GM12865 (cell line): ENCODE results near the gene ALDH3B2.

Experiments used
- DNase-seq: peaks from one replicate; pipeline ENCODE4 v3.0.0; 2010; ENCODE audit warnings: low read depth
- H3K4me3 ChIP-seq: 2 replicates; pipeline ENCODE4 v1.5.1; 2011; ENCODE audit warnings: mild to moderate bottlenecking, low read depth, low read length, control low read depth
- TF ChIP-seq, protein P1 (sequence below): IDR thresholded peaks from 2 replicates; pipeline ENCODE4 v1.5.1; 2011; ENCODE audit warnings: low read length, control low read depth, low read depth, inconsistent platforms; ENCODE audit not compliant: insufficient read depth; ENCODE audit errors: missing control alignments

Gene ALDH3B2

DNA sequence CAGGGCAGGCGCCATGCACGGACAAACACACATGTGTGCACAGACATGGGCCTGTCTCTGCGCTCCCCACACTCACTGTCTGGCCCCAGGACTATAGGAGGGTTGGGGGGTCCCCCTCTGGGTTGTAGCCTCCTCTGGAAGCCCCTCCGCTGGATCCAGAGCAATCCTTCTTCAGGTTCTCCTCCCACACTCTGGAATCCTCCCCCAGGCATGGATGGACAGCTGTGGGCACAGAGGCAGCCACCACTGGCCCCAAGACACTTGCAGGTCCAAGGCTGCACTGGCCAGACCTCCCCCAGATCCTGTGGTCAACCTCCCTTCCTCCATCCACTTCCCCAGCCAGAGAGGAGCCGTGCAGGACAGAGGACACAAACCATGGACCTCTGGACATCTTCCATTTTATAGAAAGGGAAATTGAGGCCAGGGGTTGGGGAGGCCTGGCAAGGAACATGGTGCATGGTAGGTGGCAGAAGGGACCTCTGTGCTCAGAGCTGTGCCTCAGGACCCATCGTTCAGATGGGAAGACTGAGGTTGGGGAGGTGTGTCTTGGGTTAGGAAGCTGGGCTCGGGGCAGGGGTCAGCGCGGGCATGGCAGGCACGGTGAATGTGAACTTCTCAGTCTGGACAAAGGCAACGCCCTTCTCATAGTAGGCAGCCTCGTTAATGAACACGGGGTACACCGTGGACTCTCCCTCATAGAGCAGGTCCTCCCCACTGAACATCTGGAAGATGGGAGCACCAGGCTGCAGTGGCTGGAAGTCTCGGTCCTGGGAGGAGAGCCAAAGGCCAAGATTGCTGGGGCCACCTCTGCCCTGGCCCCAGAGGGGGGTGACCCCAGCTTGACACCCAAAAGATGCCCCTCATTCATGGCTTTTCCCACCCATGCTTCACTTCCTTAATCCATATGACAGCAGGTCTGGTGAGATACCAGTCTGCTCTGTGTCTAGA lies 32.0 kb downstream of the ALDH3B2 start:
- no peak for DNase-seq

DNA sequence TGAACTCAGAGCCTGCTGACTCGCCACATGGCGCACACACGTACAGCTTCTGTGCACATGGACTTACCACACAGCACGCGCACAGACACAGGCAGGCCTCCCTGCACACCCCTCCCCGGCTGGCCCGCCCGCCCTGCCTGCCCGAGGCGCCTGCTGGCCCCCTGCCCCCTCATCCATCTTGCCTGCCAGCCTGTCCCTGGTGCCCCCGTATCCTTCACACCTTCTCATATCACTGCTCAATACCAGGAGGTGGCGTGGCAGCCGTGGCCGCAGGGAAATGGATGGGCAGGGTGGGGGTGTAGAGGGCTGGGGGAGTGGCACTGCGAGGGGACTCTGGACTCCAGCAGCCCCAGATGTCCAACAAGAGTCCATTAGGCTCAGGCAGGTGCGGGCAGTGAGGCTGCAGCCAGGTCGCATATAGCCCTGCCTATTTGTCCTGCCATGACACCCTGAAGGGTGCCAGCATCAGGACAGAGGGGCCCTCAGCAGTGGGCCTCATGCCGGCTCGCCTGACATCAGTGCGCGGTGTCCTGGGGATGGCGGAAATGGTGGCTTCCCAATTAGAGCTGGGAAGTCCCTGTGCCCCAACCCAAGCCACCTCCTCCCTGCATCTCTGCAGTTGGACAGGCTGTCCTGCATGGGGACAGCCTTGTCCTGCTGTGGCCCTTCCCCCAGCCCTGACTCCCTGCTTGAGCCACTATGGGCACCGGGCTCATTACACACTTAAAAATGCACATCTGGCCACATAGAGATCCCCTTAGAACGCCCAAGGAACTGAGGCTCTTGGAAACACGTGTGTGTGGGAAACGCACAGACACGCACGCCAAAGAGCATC lies 32.9 kb downstream of the ALDH3B2 start:
- TF ChIP-seq, protein P1, sequence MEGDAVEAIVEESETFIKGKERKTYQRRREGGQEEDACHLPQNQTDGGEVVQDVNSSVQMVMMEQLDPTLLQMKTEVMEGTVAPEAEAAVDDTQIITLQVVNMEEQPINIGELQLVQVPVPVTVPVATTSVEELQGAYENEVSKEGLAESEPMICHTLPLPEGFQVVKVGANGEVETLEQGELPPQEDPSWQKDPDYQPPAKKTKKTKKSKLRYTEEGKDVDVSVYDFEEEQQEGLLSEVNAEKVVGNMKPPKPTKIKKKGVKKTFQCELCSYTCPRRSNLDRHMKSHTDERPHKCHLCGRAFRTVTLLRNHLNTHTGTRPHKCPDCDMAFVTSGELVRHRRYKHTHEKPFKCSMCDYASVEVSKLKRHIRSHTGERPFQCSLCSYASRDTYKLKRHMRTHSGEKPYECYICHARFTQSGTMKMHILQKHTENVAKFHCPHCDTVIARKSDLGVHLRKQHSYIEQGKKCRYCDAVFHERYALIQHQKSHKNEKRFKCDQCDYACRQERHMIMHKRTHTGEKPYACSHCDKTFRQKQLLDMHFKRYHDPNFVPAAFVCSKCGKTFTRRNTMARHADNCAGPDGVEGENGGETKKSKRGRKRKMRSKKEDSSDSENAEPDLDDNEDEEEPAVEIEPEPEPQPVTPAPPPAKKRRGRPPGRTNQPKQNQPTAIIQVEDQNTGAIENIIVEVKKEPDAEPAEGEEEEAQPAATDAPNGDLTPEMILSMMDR, result no peak
- DNase-seq, result no peak
- no peak overlapping the region for H3K4me3 ChIP-seq

More for the DNA sequence above, 32.0 kb downstream of the ALDH3B2 start:
- H3K4me3 ChIP-seq, result no peak overlapping the region
- TF ChIP-seq, protein P1, result no peak

DNA sequence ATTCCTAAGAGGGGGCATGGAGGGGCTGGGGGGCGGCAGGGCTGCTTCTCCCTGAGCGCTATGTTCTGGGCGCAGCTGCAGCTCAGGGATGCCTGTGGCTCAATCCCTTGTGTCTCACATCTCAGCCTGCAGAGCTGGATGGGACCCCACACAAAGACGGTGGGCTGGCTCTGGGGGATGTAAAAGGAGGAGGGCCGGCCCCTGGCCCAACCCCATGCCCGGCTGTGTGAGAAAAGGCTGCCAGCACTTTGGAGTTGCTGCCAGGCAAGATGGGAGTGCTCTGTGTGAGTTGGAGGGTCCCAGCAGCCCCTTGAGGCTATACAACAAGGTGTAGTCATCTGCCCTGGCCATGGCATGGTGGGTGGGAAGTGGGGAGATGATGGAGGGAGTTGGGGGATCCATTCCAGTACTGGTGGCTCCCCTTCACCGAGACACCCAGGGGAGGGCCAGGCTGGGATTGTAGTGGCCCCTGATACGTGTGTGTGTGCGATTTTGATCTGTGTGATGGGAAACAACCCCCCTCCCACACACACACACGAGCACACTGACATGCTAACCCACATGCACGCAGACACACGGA lies 33.6 kb downstream of the ALDH3B2 start:
- TF ChIP-seq, protein P1, result no peak
- H3K4me3 ChIP-seq, result no peak overlapping the region
- no peak for DNase-seq

DNA sequence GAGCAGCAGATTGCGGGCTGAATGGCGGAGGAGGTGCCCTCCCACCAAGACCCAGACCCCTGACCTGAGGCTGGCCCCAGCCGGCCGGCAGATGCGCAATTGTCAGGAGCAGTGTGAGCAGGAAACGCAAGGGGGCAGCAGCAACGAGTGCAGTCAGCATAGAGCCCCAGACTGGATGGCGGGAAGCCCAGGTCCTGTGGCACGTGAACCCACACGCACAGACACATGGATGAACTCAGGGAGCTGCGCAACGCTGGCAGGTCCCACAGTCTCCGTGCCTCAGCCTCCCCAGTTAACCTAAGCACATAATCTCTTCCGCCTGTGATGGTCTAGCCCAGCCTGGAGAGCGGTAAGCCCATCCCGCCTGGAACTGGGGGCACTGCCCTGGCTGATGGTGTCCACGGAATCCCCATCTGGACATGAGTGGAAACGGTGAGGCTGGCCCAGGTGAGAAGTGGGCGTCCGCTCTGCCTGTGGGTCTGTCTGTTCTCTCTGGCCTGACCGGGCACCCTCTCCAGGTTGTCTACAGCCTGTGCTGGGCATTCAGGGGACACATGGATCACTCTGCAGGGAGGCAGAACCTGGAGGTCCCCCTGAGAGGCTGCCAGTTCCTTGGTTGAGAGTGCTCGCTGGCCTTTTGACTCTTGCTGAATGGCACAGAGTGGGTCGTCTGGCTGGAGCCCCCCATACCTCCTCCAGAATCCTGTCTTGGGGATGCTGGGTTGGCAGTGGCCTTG lies 34.2 kb downstream of the ALDH3B2 start:
- DNase-seq, result peak; percentile 79

DNA sequence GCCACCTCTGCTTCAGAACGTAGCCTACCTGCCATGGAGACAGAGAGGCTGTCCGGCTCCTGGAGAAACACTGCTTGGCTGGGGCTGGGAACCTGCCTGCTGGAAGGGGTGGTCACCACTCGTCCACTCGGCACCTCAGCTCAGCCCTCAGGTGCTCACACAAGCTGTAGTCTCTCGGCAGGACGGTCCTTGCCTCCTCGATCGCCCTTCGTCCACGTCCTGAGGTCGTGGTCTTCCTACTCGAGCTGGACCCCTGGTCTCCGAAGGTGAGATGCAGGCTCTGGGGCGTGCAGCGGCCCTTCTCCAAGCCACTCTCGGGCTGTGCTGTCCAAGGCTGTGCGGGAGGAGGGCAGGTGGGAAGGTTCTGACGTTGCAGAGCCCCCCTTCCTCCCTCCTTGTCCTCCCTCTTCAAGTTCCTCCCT lies 35.0 kb downstream of the ALDH3B2 start, which contains the start of gene TBX10:
Gene TBX10, minus strand, starts transcription at position 326 of the 422 bp plus-strand sequence. Its CDS starts 291 bp downstream, at position 35.
- no peak for DNase-seq
- TF ChIP-seq, protein P1, result no peak
- H3K4me3 ChIP-seq, result no peak within 1 kb of the TSS

More for the DNA sequence above, 34.2 kb downstream of the ALDH3B2 start:
- no peak overlapping the region for H3K4me3 ChIP-seq
- TF ChIP-seq, protein P1, result peak; percentile 84
